H9 (cell line): Measurements from ENCODE around the gene PRR5L. TPM values are rescaled to one million over a fixed set of nuclear protein-coding genes. Genes with fewer than 3 reads are reported as not detected.

Experiments
- DNase-seq: peaks from one replicate; pipeline ENCODE4 v3.0.0-alpha.2; 2017
- H2AFZ ChIP-seq: one replicate; pipeline ENCODE4 v1.6.1; 2013; ENCODE audit warnings: mild to moderate bottlenecking, low read length, control low read depth, moderate library complexity
- H2AK5ac ChIP-seq: 2 replicates; pipeline ENCODE4 v1.6.1; 2013; ENCODE audit warnings: low read length, control low read depth, mixed read lengths; ENCODE audit not compliant: insufficient read length
- H2BK120ac ChIP-seq: one replicate; pipeline ENCODE4 v1.6.1; 2013; ENCODE audit warnings: low read depth, mild to moderate bottlenecking, low read length, control low read depth, inconsistent platforms; ENCODE audit not compliant: poor library complexity, severe bottlenecking
- H2BK12ac ChIP-seq: 2 replicates; pipeline ENCODE4 v1.6.1; 2013; ENCODE audit warnings: low read length, control low read depth, mixed read lengths, low read depth; ENCODE audit not compliant: insufficient read length
- H2BK15ac ChIP-seq: 2 replicates; pipeline ENCODE4 v1.6.1; 2013; ENCODE audit warnings: low read depth, low read length, control low read depth
- H2BK20ac ChIP-seq: one replicate; pipeline ENCODE4 v1.6.1; 2013; ENCODE audit warnings: low read depth, mild to moderate bottlenecking, low read length, control low read depth, inconsistent platforms; ENCODE audit not compliant: poor library complexity, severe bottlenecking
- H2BK5ac ChIP-seq: 2 replicates; pipeline ENCODE4 v1.6.1; 2013; ENCODE audit warnings: low read length, control low read depth, mixed read lengths; ENCODE audit not compliant: insufficient read length
- H3K14ac ChIP-seq: 2 replicates; pipeline ENCODE4 v1.6.1; 2013; ENCODE audit warnings: low read length, control low read depth; ENCODE audit not compliant: insufficient read depth
- H3K18ac ChIP-seq: 2 replicates; pipeline ENCODE4 v1.6.1; 2013; ENCODE audit warnings: low read depth, mild to moderate bottlenecking, mixed read lengths, low read length, control low read depth; ENCODE audit not compliant: insufficient read length
- H3K23ac ChIP-seq: 2 replicates; pipeline ENCODE4 v1.6.1; 2013; ENCODE audit warnings: low read length, control low read depth, mixed read lengths, low read depth; ENCODE audit not compliant: insufficient read length
- H3K23me2 ChIP-seq: 2 replicates; pipeline ENCODE4 v1.6.1; 2013; ENCODE audit warnings: low read depth, mild to moderate bottlenecking, mixed read lengths, low read length, control low read depth; ENCODE audit not compliant: insufficient read length, poor library complexity, severe bottlenecking
- H3K27ac ChIP-seq: 2 replicates; pipeline ENCODE4 v1.5.1; 2013; ENCODE audit warnings: low read length, control low read depth, mixed read lengths, low read depth; ENCODE audit not compliant: insufficient read length
- H3K27me3 ChIP-seq: 2 replicates; pipeline ENCODE4 v1.6.1; 2013; ENCODE audit warnings: low read length, control low read depth, inconsistent platforms; ENCODE audit not compliant: insufficient read depth
- H3K4ac ChIP-seq: 2 replicates; pipeline ENCODE4 v1.6.1; 2013; ENCODE audit warnings: low read depth, mild to moderate bottlenecking, control low read depth, inconsistent platforms, low read length, moderate library complexity
- H3K4me1 ChIP-seq: 2 replicates; pipeline ENCODE4 v1.6.1; 2013; ENCODE audit warnings: low read length, control low read depth, inconsistent platforms; ENCODE audit not compliant: insufficient read depth
- H3K4me2 ChIP-seq: 2 replicates; pipeline ENCODE4 v1.6.1; 2013; ENCODE audit warnings: low read length, control low read depth, mixed read lengths; ENCODE audit not compliant: insufficient read length, insufficient read depth
- H3K56ac ChIP-seq: 2 replicates; pipeline ENCODE4 v1.6.1; 2013; ENCODE audit warnings: low read depth, mild to moderate bottlenecking, mixed read lengths, low read length, control low read depth; ENCODE audit not compliant: insufficient read length
- H3K79me1 ChIP-seq: 2 replicates; pipeline ENCODE4 v1.6.1; 2013; ENCODE audit warnings: low read depth, mild to moderate bottlenecking, moderate library complexity, low read length, control low read depth, inconsistent platforms; ENCODE audit not compliant: insufficient read depth, poor library complexity, severe bottlenecking
- H3K79me2 ChIP-seq: 2 replicates; pipeline ENCODE4 v1.6.1; 2013; ENCODE audit warnings: low read length, control low read depth, inconsistent platforms; ENCODE audit not compliant: insufficient read depth
- H3K9ac ChIP-seq: 2 replicates; pipeline ENCODE4 v1.6.1; 2013; ENCODE audit warnings: low read length, control low read depth, mixed read lengths; ENCODE audit not compliant: insufficient read length; ENCODE audit errors: extremely low read depth
- H3K9me3 ChIP-seq: one replicate; pipeline ENCODE4 v1.6.1; 2013; ENCODE audit warnings: low read depth, low read length, inconsistent platforms; ENCODE audit not compliant: control insufficient read depth
- H3T11ph ChIP-seq: one replicate; pipeline ENCODE4 v1.6.1; 2013; ENCODE audit warnings: mild to moderate bottlenecking, low read length, control low read depth, inconsistent platforms
- H4K20me1 ChIP-seq: one replicate; pipeline ENCODE4 v1.6.1; 2013; ENCODE audit not compliant: control insufficient read depth, insufficient read length, insufficient read depth
- H4K5ac ChIP-seq: 2 replicates; pipeline ENCODE4 v1.6.1; 2013; ENCODE audit warnings: low read depth, mild to moderate bottlenecking, mixed read lengths, low read length, control low read depth; ENCODE audit not compliant: insufficient read length
- H4K8ac ChIP-seq: replicated peaks from 2 replicates; pipeline ENCODE4 v1.6.1; 2013; ENCODE audit warnings: low read length, control low read depth, mixed read lengths, low read depth; ENCODE audit not compliant: insufficient read length
- H4K91ac ChIP-seq: 2 replicates; pipeline ENCODE4 v1.6.1; 2013; ENCODE audit warnings: low read depth, mild to moderate bottlenecking, moderate library complexity, mixed read lengths, low read length, control low read depth; ENCODE audit not compliant: insufficient read length
- H3K27ac Mint-ChIP-seq, 3 experiments: 2 replicates in 2 of 3; 3 replicates in 1 of 3; pipeline ENCODE4 v1.8.0; 2020 to 2021; ENCODE audit warnings: mixed read lengths in 3 of 3, mild to moderate bottlenecking in 1 of 3, moderate library complexity in 1 of 3
- H3K27me3 Mint-ChIP-seq: 2 replicates; pipeline ENCODE4 v1.8.0; 2021; ENCODE audit warnings: low read depth, mild to moderate bottlenecking, moderate library complexity, mixed read lengths
- H3K36me3 Mint-ChIP-seq, 3 experiments: 2 replicates in 2 of 3; 3 replicates in 1 of 3; pipeline ENCODE4 v1.8.0; 2020 to 2021; ENCODE audit warnings: low read depth in 3 of 3, mixed read lengths in 3 of 3; ENCODE audit not compliant: insufficient read depth in 1 of 3
- H3K4me1 Mint-ChIP-seq, 2 experiments: 2 replicates each; pipeline ENCODE4 v1.8.0; 2020; ENCODE audit warnings: mixed read lengths in 2 of 2
- H3K4me3 Mint-ChIP-seq, 2 experiments: 2 replicates in 1 of 2; 3 replicates in 1 of 2; pipeline ENCODE4 v1.8.0; 2020 to 2021; ENCODE audit warnings: mild to moderate bottlenecking in 2 of 2, mixed read lengths in 2 of 2, moderate library complexity in 1 of 2
- H3K9me3 Mint-ChIP-seq, 2 experiments: 2 replicates in 1 of 2; 3 replicates in 1 of 2; pipeline ENCODE4 v1.8.0; 2020; ENCODE audit warnings: mild to moderate bottlenecking in 2 of 2, mixed read lengths in 2 of 2, moderate library complexity in 1 of 2
- WGBS: extraction: QIAGEN DNeasy Blood & Tissue Kit; methylation state at CpG from one replicate; pipeline ENCODE4 v1.1.7; 2013; ENCODE audit warnings: missing lambda C conversion rate, low lambda C conversion rate, mixed read lengths; ENCODE audit not compliant: insufficient read length; ENCODE audit errors: extremely low coverage; 5-methylcytosine and 5-hydroxymethylcytosine counted together
- total RNA-seq: library from RNA; stranded (reverse); gene quantifications from 2 replicates; pipeline ENCODE4 v1.2.1, GENCODE V29; 2021
- TF ChIP-seq, protein P1 (sequence below): fragments of 200-600 bp; sonication (generic); conservative IDR thresholded peaks from 3 replicates; pipeline ENCODE4 v1.8.0; 2021; ENCODE audit warnings: antibody characterized with exemption, mild to moderate bottlenecking

The PRR5L gene
- total RNA-seq, 1 experiment from 2014 or later: 5.6 TPM

DNA sequence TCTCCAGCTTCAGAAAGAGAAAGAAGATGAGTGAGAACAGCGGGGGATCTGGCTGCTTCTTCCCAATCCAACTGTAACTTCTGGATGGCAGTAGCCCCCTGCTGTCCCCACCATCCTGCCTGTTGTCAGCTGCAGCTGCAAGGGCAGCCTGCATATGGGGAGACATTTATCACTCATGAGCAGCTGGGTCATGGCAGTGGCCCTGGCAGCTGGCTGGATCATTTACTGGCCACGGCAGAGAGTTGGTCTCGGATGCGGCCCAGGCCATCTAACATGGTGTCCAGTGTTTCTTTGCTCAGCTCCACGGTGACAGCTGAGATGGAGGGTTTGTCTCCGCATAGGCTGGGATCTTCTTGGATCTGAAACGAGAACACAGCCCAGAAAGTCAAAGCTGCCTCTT lies 21.7 kb upstream of the PRR5L start:
- Histone ChIP-seq H4K20me1 (no peaks in the 10 kb centered on the region), H2BK15ac (no peak overlapping the region), H4K8ac (no peak overlapping the region), H4K91ac (no peak overlapping the region), H3K23ac (no peak overlapping the region), H3K9me3 (no peaks in the 10 kb centered on the region), H3K27me3 (no peaks in the 10 kb centered on the region), H2BK12ac (no peak overlapping the region), H3K18ac (no peak overlapping the region), H2AK5ac (no peak overlapping the region), H3K79me1 (no peaks in the 10 kb centered on the region), H3K27ac (no peak overlapping the region), H3K79me2 (no peaks in the 10 kb centered on the region), H3K23me2 (no peaks in the 10 kb centered on the region), H3K14ac (no peak overlapping the region), H3T11ph (no peak overlapping the region), H3K4me2 (no peak overlapping the region), H2BK120ac (no peak overlapping the region), H3K4ac (no peak overlapping the region), H3K4me1 (no peaks in the 10 kb centered on the region), H3K56ac (no peak overlapping the region), H2BK20ac (no peak overlapping the region), H3K9ac (no peak overlapping the region), H2BK5ac (no peak overlapping the region), H2AFZ (no peak overlapping the region), H4K5ac (no peak overlapping the region)
- no peak for DNase-seq
- Mint-ChIP-seq H3K4me1 (no peaks in the 10 kb centered on the region; a peak in 1 of 4 replicates), H3K9me3 (no peaks in the 10 kb centered on the region), H3K36me3 (peaks cover 7 to 11% (median 9%) of the 10 kb centered on the region in 3 experiments), H3K4me3 (no peak overlapping the region), H3K27ac (no peak overlapping the region), H3K27me3 (peaks cover 2% of the 10 kb centered on the region; the same call in 1 of the 2 replicates)
- no CpG with 5 or more reads among the region's 7 CpGs for WGBS
- TF ChIP-seq, protein P1, sequence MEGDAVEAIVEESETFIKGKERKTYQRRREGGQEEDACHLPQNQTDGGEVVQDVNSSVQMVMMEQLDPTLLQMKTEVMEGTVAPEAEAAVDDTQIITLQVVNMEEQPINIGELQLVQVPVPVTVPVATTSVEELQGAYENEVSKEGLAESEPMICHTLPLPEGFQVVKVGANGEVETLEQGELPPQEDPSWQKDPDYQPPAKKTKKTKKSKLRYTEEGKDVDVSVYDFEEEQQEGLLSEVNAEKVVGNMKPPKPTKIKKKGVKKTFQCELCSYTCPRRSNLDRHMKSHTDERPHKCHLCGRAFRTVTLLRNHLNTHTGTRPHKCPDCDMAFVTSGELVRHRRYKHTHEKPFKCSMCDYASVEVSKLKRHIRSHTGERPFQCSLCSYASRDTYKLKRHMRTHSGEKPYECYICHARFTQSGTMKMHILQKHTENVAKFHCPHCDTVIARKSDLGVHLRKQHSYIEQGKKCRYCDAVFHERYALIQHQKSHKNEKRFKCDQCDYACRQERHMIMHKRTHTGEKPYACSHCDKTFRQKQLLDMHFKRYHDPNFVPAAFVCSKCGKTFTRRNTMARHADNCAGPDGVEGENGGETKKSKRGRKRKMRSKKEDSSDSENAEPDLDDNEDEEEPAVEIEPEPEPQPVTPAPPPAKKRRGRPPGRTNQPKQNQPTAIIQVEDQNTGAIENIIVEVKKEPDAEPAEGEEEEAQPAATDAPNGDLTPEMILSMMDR: no peak
